ENCODE measurements around the gene PNPLA6. TPM values are rescaled to one million over a fixed set of nuclear protein-coding genes. Genes with fewer than 3 reads are reported as not detected.

The PNPLA6 gene
- polyA plus RNA-seq, 3 donors = 11.2 to 178 (median 14.4) TPM

DNA sequence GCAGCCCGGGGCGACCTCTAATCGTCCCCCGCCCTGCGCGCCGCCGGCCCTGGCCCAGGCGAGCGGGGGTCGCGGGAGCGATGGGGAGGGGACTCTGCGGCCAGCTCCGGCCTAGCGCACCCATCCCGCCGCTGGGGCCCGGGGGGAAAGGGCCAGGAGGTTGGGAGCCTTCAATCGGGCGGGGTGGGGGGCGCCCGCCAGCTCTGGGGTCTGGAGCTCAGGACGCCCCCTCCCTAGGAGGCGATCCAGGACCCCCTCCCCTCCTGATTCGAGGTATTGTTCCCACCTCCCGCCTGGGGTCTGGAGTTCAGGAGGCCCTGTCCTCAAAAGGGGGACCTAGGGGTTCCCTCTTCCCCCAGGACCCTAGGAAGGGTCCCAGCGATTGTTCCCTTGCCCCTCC lies 19.2 kb upstream of the PNPLA6 start:
- peak overlapping the region; percentile 73 for H2AFZ ChIP-seq (ENCODE audit: insufficient read depth, low read depth, low read length, poor library complexity, severe bottlenecking)
- Mint-ChIP-seq H3K9me3 (peaks cover 0 to 11% (median 4%) of the 10 kb centered on the region in 7 donors), H3K27ac (peak overlapping the region in 1 of 7 donors; percentile 58), H3K36me3 (peaks cover 4 to 5% of the 10 kb centered on the region in 2 donors), H3K4me3 (peak overlapping the region; percentile 60 to 80), H3K27me3 (ENCODE audit: low read depth in 3 of 3) (peaks cover 35 to 43% (median 35%) of the 10 kb centered on the region in 3 donors), H3K4me1 (peaks cover 12% of the 10 kb centered on the region)
- H3K27ac ChIP-seq (ENCODE audit: low read depth in 1 of 2, low read length in 2 of 2) = no peak overlapping the region
- no peaks in the 10 kb centered on the region for H3K79me2 ChIP-seq (ENCODE audit: insufficient read depth, low read length)
- intact Hi-C loops (cut with micrococcal nuclease) = no loop called here
- H3K4me3 ChIP-seq (replicated peaks in 1 of 3; ENCODE audit: low read depth in 2 of 3, low read length in 3 of 3) = peak overlapping the region; percentile 9 to 63 (median 12)
- WGBS (ENCODE audit: insufficient coverage) = 1% methylated on average over 16 of the region's 28 CpGs
- H4K20me1 ChIP-seq (ENCODE audit: insufficient read depth, low read length) = no peaks in the 10 kb centered on the region
- H3K4me2 ChIP-seq (replicated peaks; ENCODE audit: extremely low read depth, low read length, poor library complexity, severe bottlenecking) = peak overlapping the region; percentile 61
- TF ChIP-seq, protein P1, sequence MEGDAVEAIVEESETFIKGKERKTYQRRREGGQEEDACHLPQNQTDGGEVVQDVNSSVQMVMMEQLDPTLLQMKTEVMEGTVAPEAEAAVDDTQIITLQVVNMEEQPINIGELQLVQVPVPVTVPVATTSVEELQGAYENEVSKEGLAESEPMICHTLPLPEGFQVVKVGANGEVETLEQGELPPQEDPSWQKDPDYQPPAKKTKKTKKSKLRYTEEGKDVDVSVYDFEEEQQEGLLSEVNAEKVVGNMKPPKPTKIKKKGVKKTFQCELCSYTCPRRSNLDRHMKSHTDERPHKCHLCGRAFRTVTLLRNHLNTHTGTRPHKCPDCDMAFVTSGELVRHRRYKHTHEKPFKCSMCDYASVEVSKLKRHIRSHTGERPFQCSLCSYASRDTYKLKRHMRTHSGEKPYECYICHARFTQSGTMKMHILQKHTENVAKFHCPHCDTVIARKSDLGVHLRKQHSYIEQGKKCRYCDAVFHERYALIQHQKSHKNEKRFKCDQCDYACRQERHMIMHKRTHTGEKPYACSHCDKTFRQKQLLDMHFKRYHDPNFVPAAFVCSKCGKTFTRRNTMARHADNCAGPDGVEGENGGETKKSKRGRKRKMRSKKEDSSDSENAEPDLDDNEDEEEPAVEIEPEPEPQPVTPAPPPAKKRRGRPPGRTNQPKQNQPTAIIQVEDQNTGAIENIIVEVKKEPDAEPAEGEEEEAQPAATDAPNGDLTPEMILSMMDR (IDR thresholded peaks at IDR 0.05) = no peak
- H3K4me1 ChIP-seq (ENCODE audit: control insufficient read depth in 1 of 2, insufficient read depth in 2 of 2, low read length in 2 of 2) = peaks cover 5 to 12% of the 10 kb centered on the region in 2 donors
- H3K9ac ChIP-seq (ENCODE audit: insufficient read depth, low read length, poor library complexity, severe bottlenecking) = peak overlapping the region; percentile 53
- H3K9me3 ChIP-seq (replicated peaks in 1 of 2; ENCODE audit: control insufficient read depth in 1 of 2, insufficient read depth in 1 of 2, low read length in 2 of 2) = no peaks in the 10 kb centered on the region
- DNase-seq = no peak
- H3K27me3 ChIP-seq (ENCODE audit: control insufficient read depth in 2 of 2, insufficient read depth in 2 of 2, low read length in 2 of 2) = peaks cover 2 to 23% of the 10 kb centered on the region in 2 donors
- no peaks in the 10 kb centered on the region for H3K36me3 ChIP-seq (replicated peaks in 1 of 2; ENCODE audit: control insufficient read depth in 1 of 2, insufficient read depth in 2 of 2, low read length in 2 of 2)

DNA sequence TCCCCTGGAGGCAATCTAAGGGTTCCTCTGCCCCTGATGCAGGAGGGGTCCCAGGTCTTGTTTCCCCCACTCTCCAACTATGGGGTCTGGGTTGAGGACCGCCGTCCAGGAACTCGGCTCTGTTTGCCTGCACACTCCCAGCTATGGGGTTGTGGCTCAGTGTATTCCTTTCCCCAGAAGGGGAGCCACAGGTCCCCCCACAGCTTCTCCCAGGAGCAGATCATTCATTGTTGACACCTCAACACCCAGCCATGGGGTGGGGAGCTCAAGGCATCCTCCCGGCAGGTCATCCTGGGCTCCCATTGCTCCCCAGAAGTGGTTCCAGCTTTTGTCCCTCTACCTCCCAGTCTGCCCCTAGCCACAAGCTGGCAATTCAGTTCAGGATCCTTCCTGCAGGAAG lies 18.6 kb upstream of the PNPLA6 start:
- peaks cover 34 to 42% (median 35%) of the 10 kb centered on the region in 3 donors for H3K27me3 Mint-ChIP-seq (ENCODE audit: low read depth in 3 of 3)
- H3K36me3 ChIP-seq (replicated peaks in 1 of 2; ENCODE audit: control insufficient read depth in 1 of 2, insufficient read depth in 2 of 2, low read length in 2 of 2) = no peaks in the 10 kb centered on the region
- H3K4me1 Mint-ChIP-seq = peaks cover 15% of the 10 kb centered on the region
- H3K9ac ChIP-seq (ENCODE audit: insufficient read depth, low read length, poor library complexity, severe bottlenecking) = no peak overlapping the region
- no peak overlapping the region for H3K27ac ChIP-seq (ENCODE audit: low read depth in 1 of 2, low read length in 2 of 2)
- H3K4me3 ChIP-seq (replicated peaks in 1 of 3; ENCODE audit: low read depth in 2 of 3, low read length in 3 of 3) = peak overlapping the region in 1 of 3 experiments; percentile 63
- WGBS (ENCODE audit: insufficient coverage) = no CpG with 5 or more reads among the region's 4 CpGs
- no peak for DNase-seq
- no peaks in the 10 kb centered on the region for H3K9me3 ChIP-seq (replicated peaks in 1 of 2; ENCODE audit: control insufficient read depth in 1 of 2, insufficient read depth in 1 of 2, low read length in 2 of 2)
- peak overlapping the region; percentile 60 to 80 for H3K4me3 Mint-ChIP-seq
- TF ChIP-seq, protein P1 (IDR thresholded peaks at IDR 0.05) = no peak
- H3K4me2 ChIP-seq (replicated peaks; ENCODE audit: extremely low read depth, low read length, poor library complexity, severe bottlenecking) = peak overlapping the region; percentile 61
- H3K36me3 Mint-ChIP-seq = peaks cover 4 to 5% of the 10 kb centered on the region in 2 donors
- no peaks in the 10 kb centered on the region for H4K20me1 ChIP-seq (ENCODE audit: insufficient read depth, low read length)
- intact Hi-C loops (cut with micrococcal nuclease) = no loop called here
- H3K9me3 Mint-ChIP-seq = peaks cover 0 to 11% (median 4%) of the 10 kb centered on the region in 7 donors
- H3K79me2 ChIP-seq (ENCODE audit: insufficient read depth, low read length) = no peaks in the 10 kb centered on the region
- peaks cover 2 to 23% of the 10 kb centered on the region in 2 donors for H3K27me3 ChIP-seq (ENCODE audit: control insufficient read depth in 2 of 2, insufficient read depth in 2 of 2, low read length in 2 of 2)
- peak overlapping the region; percentile 73 for H2AFZ ChIP-seq (ENCODE audit: insufficient read depth, low read depth, low read length, poor library complexity, severe bottlenecking)
- peak overlapping the region in 1 of 7 donors; percentile 58 for H3K27ac Mint-ChIP-seq
- H3K4me1 ChIP-seq (ENCODE audit: control insufficient read depth in 1 of 2, insufficient read depth in 2 of 2, low read length in 2 of 2) = peaks cover 8 to 16% of the 10 kb centered on the region in 2 donors

All from CD14-positive monocyte (primary cell).